HEK293T (cell line): ENCODE results near the gene CRIP1.

Experiments
- ARNT ChIP-seq: fragments of 450-650 bp; IDR thresholded peaks from 2 replicates; pipeline ENCODE4 v1.6.1; 2017; ENCODE audit warnings: mild to moderate bottlenecking
- BHLHE40 ChIP-seq: fragments of 450-650 bp; IDR thresholded peaks from 2 replicates; pipeline ENCODE4 v1.6.1; 2016; ENCODE audit warnings: mild to moderate bottlenecking, moderate library complexity, borderline replicate concordance
- FOXA1 ChIP-seq: fragments of 450-650 bp; IDR thresholded peaks from 2 replicates; pipeline ENCODE4 v1.6.1; 2016; ENCODE audit warnings: mild to moderate bottlenecking
- FOXK2 ChIP-seq: fragments of 450-650 bp; IDR thresholded peaks from 2 replicates; pipeline ENCODE4 v1.6.1; 2016; ENCODE audit warnings: mild to moderate bottlenecking
- FOXM1 ChIP-seq: fragments of 450-650 bp; IDR thresholded peaks from 2 replicates; pipeline ENCODE4 v1.6.1; 2017; ENCODE audit warnings: mild to moderate bottlenecking, borderline replicate concordance
- LEF1 ChIP-seq: fragments of 450-650 bp; IDR thresholded peaks from 2 replicates; pipeline ENCODE4 v1.6.1; 2017; ENCODE audit warnings: mild to moderate bottlenecking, borderline replicate concordance
- NFRKB ChIP-seq: fragments of 450-650 bp; IDR thresholded peaks from 2 replicates; pipeline ENCODE4 v1.6.1; 2016; ENCODE audit warnings: mild to moderate bottlenecking, moderate library complexity
- PKNOX1 ChIP-seq: fragments of 450-650 bp; IDR thresholded peaks from 2 replicates; pipeline ENCODE4 v1.6.1; 2016
- SP1 ChIP-seq: fragments of 450-650 bp; IDR thresholded peaks from 2 replicates; pipeline ENCODE4 v1.6.1; 2017
- SUZ12 ChIP-seq: fragments of 450-650 bp; IDR thresholded peaks from 2 replicates; pipeline ENCODE4 v1.6.1; 2016; ENCODE audit warnings: mild to moderate bottlenecking
- TARDBP ChIP-seq: fragments of 450-650 bp; IDR thresholded peaks from 2 replicates; pipeline ENCODE4 v1.6.1; 2016
- ZNF384 ChIP-seq: fragments of 450-650 bp; IDR thresholded peaks from 2 replicates; pipeline ENCODE4 v1.6.1; 2016

GRCh38 chr14:105436891-105437722 is 49.6 kb upstream of the CRIP1 start:
- no peak for TF ChIP-seq NFRKB
- no peak for TF ChIP-seq FOXA1
- TF ChIP-seq TARDBP: no peak
- TF ChIP-seq ZNF384: no peak
- TF ChIP-seq PKNOX1: no peak
- no peak for TF ChIP-seq FOXK2
- TF ChIP-seq SP1: no peak
- TF ChIP-seq LEF1: no peak
- TF ChIP-seq BHLHE40: no peak
- no peak for TF ChIP-seq ARNT
- TF ChIP-seq SUZ12: no peak
- no peak for TF ChIP-seq FOXM1
